HEK293 (cell line): Measurements from ENCODE around the gene POLR2H.

Experiments
- TF ChIP-seq, protein P1 (sequence below): fragments of 450-650 bp; formaldehyde crosslinking; IDR thresholded peaks from 2 replicates; pipeline ENCODE4 v1.5.1; 2016; ENCODE audit warnings: missing biosample characterization, missing genetic modification characterization
- TF ChIP-seq, protein P2 (sequence below): fragments of 450-650 bp; formaldehyde crosslinking; IDR thresholded peaks from 2 replicates; pipeline ENCODE4 v1.5.1; 2016; ENCODE audit warnings: missing biosample characterization, missing genetic modification characterization, low read depth

- TF ChIP-seq, protein P1, sequence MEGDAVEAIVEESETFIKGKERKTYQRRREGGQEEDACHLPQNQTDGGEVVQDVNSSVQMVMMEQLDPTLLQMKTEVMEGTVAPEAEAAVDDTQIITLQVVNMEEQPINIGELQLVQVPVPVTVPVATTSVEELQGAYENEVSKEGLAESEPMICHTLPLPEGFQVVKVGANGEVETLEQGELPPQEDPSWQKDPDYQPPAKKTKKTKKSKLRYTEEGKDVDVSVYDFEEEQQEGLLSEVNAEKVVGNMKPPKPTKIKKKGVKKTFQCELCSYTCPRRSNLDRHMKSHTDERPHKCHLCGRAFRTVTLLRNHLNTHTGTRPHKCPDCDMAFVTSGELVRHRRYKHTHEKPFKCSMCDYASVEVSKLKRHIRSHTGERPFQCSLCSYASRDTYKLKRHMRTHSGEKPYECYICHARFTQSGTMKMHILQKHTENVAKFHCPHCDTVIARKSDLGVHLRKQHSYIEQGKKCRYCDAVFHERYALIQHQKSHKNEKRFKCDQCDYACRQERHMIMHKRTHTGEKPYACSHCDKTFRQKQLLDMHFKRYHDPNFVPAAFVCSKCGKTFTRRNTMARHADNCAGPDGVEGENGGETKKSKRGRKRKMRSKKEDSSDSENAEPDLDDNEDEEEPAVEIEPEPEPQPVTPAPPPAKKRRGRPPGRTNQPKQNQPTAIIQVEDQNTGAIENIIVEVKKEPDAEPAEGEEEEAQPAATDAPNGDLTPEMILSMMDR = no peak
- TF ChIP-seq, protein P2, sequence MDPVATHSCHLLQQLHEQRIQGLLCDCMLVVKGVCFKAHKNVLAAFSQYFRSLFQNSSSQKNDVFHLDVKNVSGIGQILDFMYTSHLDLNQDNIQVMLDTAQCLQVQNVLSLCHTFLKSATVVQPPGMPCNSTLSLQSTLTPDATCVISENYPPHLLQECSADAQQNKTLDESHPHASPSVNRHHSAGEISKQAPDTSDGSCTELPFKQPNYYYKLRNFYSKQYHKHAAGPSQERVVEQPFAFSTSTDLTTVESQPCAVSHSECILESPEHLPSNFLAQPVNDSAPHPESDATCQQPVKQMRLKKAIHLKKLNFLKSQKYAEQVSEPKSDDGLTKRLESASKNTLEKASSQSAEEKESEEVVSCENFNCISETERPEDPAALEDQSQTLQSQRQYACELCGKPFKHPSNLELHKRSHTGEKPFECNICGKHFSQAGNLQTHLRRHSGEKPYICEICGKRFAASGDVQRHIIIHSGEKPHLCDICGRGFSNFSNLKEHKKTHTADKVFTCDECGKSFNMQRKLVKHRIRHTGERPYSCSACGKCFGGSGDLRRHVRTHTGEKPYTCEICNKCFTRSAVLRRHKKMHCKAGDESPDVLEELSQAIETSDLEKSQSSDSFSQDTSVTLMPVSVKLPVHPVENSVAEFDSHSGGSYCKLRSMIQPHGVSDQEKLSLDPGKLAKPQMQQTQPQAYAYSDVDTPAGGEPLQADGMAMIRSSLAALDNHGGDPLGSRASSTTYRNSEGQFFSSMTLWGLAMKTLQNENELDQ (tag by site-specific recombination) = no peak
These were observed 47.9 kb downstream of the POLR2H start for GRCh38 chr3:184409331-184409926.
